Sciatic nerve (tissue), 2 donors: ENCODE data around the gene DPM3. TPM values are rescaled to one million over a fixed set of nuclear protein-coding genes. Genes with fewer than 3 reads are reported as not detected.
A peak's percentile ranks its signal among the peaks of the same experiment; 100 is the strongest.
"Not testable (repeated sequence)": the region's sequence is repeated elsewhere in the genome, so short reads cannot be mapped to it uniquely, and the experiment has no call there.

Experiments
- ATAC-seq: fragments of 200-7000 bp; cut with Tn5 transposase; one replicate; pipeline ENCODE4 v1.9.1; 2020; ENCODE audit warnings: mild to moderate bottlenecking, moderate library complexity
- DNase-seq: peaks from one replicate; pipeline ENCODE4 v3.0.0-alpha.2; 2020; ENCODE audit warnings: low spot score
- intact Hi-C: fragments of 100-400 bp; cut with DNase I; formaldehyde crosslinking; loops from one replicate; pipeline ENCODE4 v1.14.2; 2022
- total RNA-seq: library from RNA; stranded (reverse); fragmentation: NEBNext Ultra II Directional; extraction: Animal tissue kit (Norgen Biotek cat#: 25700); gene quantifications from one replicate; pipeline ENCODE4 v1.2.1, GENCODE V29; 2021
- donor health status: DM: no; HTN: no; CAD: no.
- donor health status: DM: no; HTN: no; CAD: no.

The DPM3 gene
- total RNA-seq: 75.3 TPM

GRCh38 chr1:155139895-155140629, at the start of gene DPM3:
DPM3 (minus strand) TSS chr1:155140531; CDS start chr1:155140240, 291 bp downstream.
- ATAC-seq (peak; percentile 89), DNase-seq (peak; percentile 94)
- intact Hi-C loops: no loop called here

- DNase-seq, ATAC-seq, intact Hi-C loops: not testable (repeated sequence)
These were observed 49.6 kb upstream of the DPM3 start for GRCh38 chr1:155189926-155190325.

- no peak for ATAC-seq
- DNase-seq: no peak
These were observed 47.9 kb upstream of the DPM3 start for GRCh38 chr1:155188268-155188667.

GRCh38 chr1:155187456-155187891, 47.1 kb upstream of the DPM3 start:
- ATAC-seq: no peak
- intact Hi-C loops: no loop called here
- DNase-seq: no peak

More at GRCh38 chr1:155188268-155188667, 47.9 kb upstream of the DPM3 start:
- intact Hi-C loops: no loop called here

- ATAC-seq (peak; percentile 17), DNase-seq (no peak)
- intact Hi-C loops: no loop called here
These were observed 46.6 kb upstream of the DPM3 start for GRCh38 chr1:155186794-155187455.

- DNase-seq: no peak
- ATAC-seq: peak; percentile 8
- intact Hi-C loops: no loop called here
These were observed 45.9 kb upstream of the DPM3 start for GRCh38 chr1:155186067-155186793.

- intact Hi-C loops: no loop called here
- no peak for ATAC-seq
- DNase-seq: no peak
These were observed 45.4 kb upstream of the DPM3 start for GRCh38 chr1:155185783-155186066.

GRCh38 chr1:155184835-155185782, 44.8 kb upstream of the DPM3 start:
- ATAC-seq (peak; percentile 48), DNase-seq (no peak)
- intact Hi-C loops: no loop called here

- intact Hi-C loops: no loop called here
- ATAC-seq (no peak), DNase-seq (no peak)
These were observed 44.0 kb upstream of the DPM3 start for GRCh38 chr1:155184351-155184811.

- ATAC-seq (no peak), DNase-seq (no peak)
- intact Hi-C loops: no loop called here
These were observed 43.5 kb upstream of the DPM3 start for GRCh38 chr1:155183775-155184221.

- intact Hi-C loops: no loop called here
- DNase-seq (no peak), ATAC-seq (no peak)
These were observed 41.8 kb upstream of the DPM3 start for GRCh38 chr1:155182052-155182550.

GRCh38 chr1:155181371-155182051, 41.2 kb upstream of the DPM3 start:
- no peak for DNase-seq
- intact Hi-C loops: no loop called here
- ATAC-seq: no peak

GRCh38 chr1:155179112-155180031, 39.0 kb upstream of the DPM3 start:
- ATAC-seq: no peak
- intact Hi-C loops: loop anchor here (10.0 kb wide), 1 partner anchor 55 kb away; the partner anchor contains the start of gene EFNA1
- DNase-seq: peak; percentile 62

- ATAC-seq: no peak
- DNase-seq: peak; percentile 69
- intact Hi-C loops: loop anchor here (10.0 kb wide), 1 partner anchor 54 kb away; the partner anchor contains the start of gene EFNA1
These were observed 38.2 kb upstream of the DPM3 start for GRCh38 chr1:155178441-155179111.

GRCh38 chr1:155177918-155178281, 37.6 kb upstream of the DPM3 start:
- DNase-seq (peak; percentile 63), ATAC-seq (no peak)
- intact Hi-C loops: loop anchor here (10.0 kb wide), 1 partner anchor 53 kb away; the partner anchor contains the start of gene EFNA1

- no peak for ATAC-seq
- intact Hi-C loops: loop anchor here (10.0 kb wide), 1 partner anchor 53 kb away; the partner anchor contains the start of gene EFNA1
- DNase-seq: peak; percentile 48
These were observed 37.0 kb upstream of the DPM3 start for GRCh38 chr1:155177192-155177917.
